HG02798 (cell line): ENCODE measurements around the gene C3orf49.

Experiments
- ATAC-seq: cut with Tn5 transposase; IDR thresholded peaks from one replicate; pipeline ENCODE4 v1.9.1; 2021; ENCODE audit warnings: mild to moderate bottlenecking; ENCODE audit not compliant: unreplicated experiment, poor library complexity

C3orf49 gene

GRCh38 chr3:63847718-63848450 is 28.8 kb downstream of the C3orf49 start:
- no peak for ATAC-seq

GRCh38 chr3:63849175-63849574 is 30.1 kb downstream of the C3orf49 start:
- no peak for ATAC-seq

- no peak for ATAC-seq
These were observed 32.2 kb downstream of the C3orf49 start for GRCh38 chr3:63851287-63851686.

- no peak for ATAC-seq
These were observed 34.0 kb downstream of the C3orf49 start for GRCh38 chr3:63853106-63853505.

GRCh38 chr3:63855333-63855940 is 36.3 kb downstream of the C3orf49 start:
- peak; percentile 57 for ATAC-seq

GRCh38 chr3:63857311-63857710 is 38.2 kb downstream of the C3orf49 start:
- ATAC-seq = no peak

GRCh38 chr3:63860776-63861175 is 41.7 kb downstream of the C3orf49 start:
- ATAC-seq = no peak

GRCh38 chr3:63861306-63861705 is 42.2 kb downstream of the C3orf49 start:
- ATAC-seq = no peak

GRCh38 chr3:63862804-63863149 is 43.7 kb downstream of the C3orf49 start:
- ATAC-seq = no peak

GRCh38 chr3:63863150-63864007 is 44.3 kb downstream of the C3orf49 start, which contains the start of the genes ATXN7 and THOC7:
Gene ATXN7 (plus strand): TSS chr3:63863867. CDS start chr3:63912599, 48,732 bp downstream.
Gene THOC7 (minus strand): TSS chr3:63863805. CDS start chr3:63863790, 15 bp downstream.
- ATAC-seq = peak; percentile 79

- peak; percentile 61 for ATAC-seq
These were observed 45.2 kb downstream of the C3orf49 start for GRCh38 chr3:63864008-63864964.

- no peak for ATAC-seq
These were observed 45.8 kb downstream of the C3orf49 start for GRCh38 chr3:63864965-63865327.

GRCh38 chr3:63867225-63867624 is 48.1 kb downstream of the C3orf49 start:
- ATAC-seq = no peak

GRCh38 chr3:63869940-63870614 is 51.0 kb downstream of the C3orf49 start:
- ATAC-seq = no peak

GRCh38 chr3:63870615-63871005 is 51.5 kb downstream of the C3orf49 start:
- no peak for ATAC-seq

GRCh38 chr3:63872135-63872924 is 53.2 kb downstream of the C3orf49 start:
- ATAC-seq = no peak

- no peak for ATAC-seq
These were observed 55.7 kb downstream of the C3orf49 start for GRCh38 chr3:63874769-63875168.

GRCh38 chr3:63875510-63875909 is 56.4 kb downstream of the C3orf49 start:
- ATAC-seq = no peak

GRCh38 chr3:63876260-63876659 is 57.2 kb downstream of the C3orf49 start:
- ATAC-seq = no peak
